GM12878 (cell line): ENCODE measurements around the gene NIP7. TPM values are rescaled to one million over a fixed set of nuclear protein-coding genes. Genes with fewer than 3 reads are reported as not detected.

ENCODE experiments used
- polyA plus RNA-seq, 11 experiments: library from polyadenylated mRNA; depleted of rRNA in 4 of 11; unstranded in 6 of 11; stranded (reverse) in 5 of 11; fragments of >200 nt; fragmentation: Nextera tagmentation in 4 of 11; fragmentation: Illumina TruSeq in 1 of 11; extraction: Ambion mirVana in 4 of 11; extraction: Trizol in 1 of 11; gene quantifications; 1 replicate in 1 of 11; 2 replicates in 10 of 11; pipeline versions ENCODE4 v1.2.1 to v1.2.3, GENCODE V29; 2011 to 2016; ENCODE audit warnings: inconsistent platforms in 2 of 11, missing spikeins in 2 of 11, low read depth in 1 of 11
- total RNA-seq, 4 experiments: library from RNA; depleted of rRNA in 3 of 4; stranded (reverse); fragments of >200 nt in 3 of 4; fragmentation: Illumina TruSeq in 1 of 4; extraction: Trizol in 1 of 4; gene quantifications; 2 replicates each; pipeline versions ENCODE4 v1.2.1 to v1.2.3, GENCODE V29; 2013 to 2021

The NIP7 gene
- total and polyA plus RNA-seq, 10 of the 15 experiments (the other 5 are each of a cell fraction or from before 2014, with no cell fraction given), result 18.8 to 62.9 (median 56.7) TPM

Other genes starting within 250 kb of the NIP7 start
Only the 7 nearest of the 11 such genes appear.
- 5.2 and 6.9 TPM in 2 replicates for gene SNTB2, start 152.6 kb upstream of the NIP7 start, total RNA-seq (2014; rRNA removed)
- gene SNTB2, start 152.6 kb upstream of the NIP7 start, total RNA-seq (2014; rRNA removed; fragmentation: Illumina TruSeq; extraction: Trizol), result 4.8 and 5.5 TPM in 2 replicates
- gene SNTB2, start 152.6 kb upstream of the NIP7 start, total RNA-seq (2021), result 12.7 and 15.7 TPM in 2 replicates
- gene SNTB2, start 152.6 kb upstream of the NIP7 start, polyA plus RNA-seq (2011; rRNA removed), result 6.6 TPM in 2 replicates
- 4.7 and 4.8 TPM in 2 replicates for gene SNTB2, start 152.6 kb upstream of the NIP7 start, polyA plus RNA-seq (2014; fragmentation: Illumina TruSeq; extraction: Trizol)
- gene SNTB2, start 152.6 kb upstream of the NIP7 start, polyA plus RNA-seq (2014; fragmentation: Nextera tagmentation; extraction: Ambion mirVana), result 1 to 10 TPM; 1.2 to 1.4 TPM
- gene SNTB2, start 152.6 kb upstream of the NIP7 start, polyA plus RNA-seq (2014; rRNA removed), result 6.5 and 7.9 TPM in 2 replicates
- gene SNTB2, start 152.6 kb upstream of the NIP7 start, polyA plus RNA-seq (2016; fragmentation: Nextera tagmentation; extraction: Ambion mirVana), result 1 to 10 TPM; 1.3 to 2.2 TPM
- 21.4 and 22.5 TPM in 2 replicates for gene VPS4A, start 28.4 kb upstream of the NIP7 start, total RNA-seq (2014; rRNA removed)
- 16.1 and 17.2 TPM in 2 replicates for gene VPS4A, start 28.4 kb upstream of the NIP7 start, total RNA-seq (2014; rRNA removed; fragmentation: Illumina TruSeq; extraction: Trizol)
- 21.4 and 22.2 TPM in 2 replicates for gene VPS4A, start 28.4 kb upstream of the NIP7 start, total RNA-seq (2021)
- gene VPS4A, start 28.4 kb upstream of the NIP7 start, polyA plus RNA-seq (2011; rRNA removed), result 5.7 and 8.7 TPM in 2 replicates
- 13.8 and 22.2 TPM in 2 replicates for gene VPS4A, start 28.4 kb upstream of the NIP7 start, polyA plus RNA-seq (2014; fragmentation: Illumina TruSeq; extraction: Trizol)
- gene VPS4A, start 28.4 kb upstream of the NIP7 start, polyA plus RNA-seq (2014; fragmentation: Nextera tagmentation; extraction: Ambion mirVana), result 1 to 10 TPM; 5.2 to 8.7 TPM
- 20.3 and 24.0 TPM in 2 replicates for gene VPS4A, start 28.4 kb upstream of the NIP7 start, polyA plus RNA-seq (2014; rRNA removed)
- gene VPS4A, start 28.4 kb upstream of the NIP7 start, polyA plus RNA-seq (2016; fragmentation: Nextera tagmentation; extraction: Ambion mirVana), result 10 to 100 TPM; 34.6 to 36.3 TPM
- gene PDF, start 9.2 kb upstream of the NIP7 start, total RNA-seq (2014; rRNA removed), result 32.5 and 42.0 TPM in 2 replicates
- gene PDF, start 9.2 kb upstream of the NIP7 start, total RNA-seq (2014; rRNA removed; fragmentation: Illumina TruSeq; extraction: Trizol), result 2.4 and 3.0 TPM in 2 replicates
- gene PDF, start 9.2 kb upstream of the NIP7 start, total RNA-seq (2021), result 25.8 and 28.7 TPM in 2 replicates
- gene PDF, start 9.2 kb upstream of the NIP7 start, polyA plus RNA-seq (2011; rRNA removed), result 1.4 and 4.6 TPM in 2 replicates
- gene PDF, start 9.2 kb upstream of the NIP7 start, polyA plus RNA-seq (2014; fragmentation: Illumina TruSeq; extraction: Trizol), result 1.9 and 2.4 TPM in 2 replicates
- under 1 TPM; 0.13 to 0.37 TPM for gene PDF, start 9.2 kb upstream of the NIP7 start, polyA plus RNA-seq (2014; fragmentation: Nextera tagmentation; extraction: Ambion mirVana)
- gene PDF, start 9.2 kb upstream of the NIP7 start, polyA plus RNA-seq (2014; rRNA removed), result 30.1 and 37.6 TPM in 2 replicates
- gene PDF, start 9.2 kb upstream of the NIP7 start, polyA plus RNA-seq (2016; fragmentation: Nextera tagmentation; extraction: Ambion mirVana), result 10 to 100 TPM; 38.5 to 44.1 TPM
- 38.0 and 39.6 TPM in 2 replicates for gene COG8, start 208 bp upstream of the NIP7 start, total RNA-seq (2014; rRNA removed)
- gene COG8, start 208 bp upstream of the NIP7 start, total RNA-seq (2014; rRNA removed; fragmentation: Illumina TruSeq; extraction: Trizol), result 18.1 and 19.1 TPM in 2 replicates
- gene COG8, start 208 bp upstream of the NIP7 start, total RNA-seq (2021), result 29.9 and 38.6 TPM in 2 replicates
- 12.4 and 20.3 TPM in 2 replicates for gene COG8, start 208 bp upstream of the NIP7 start, polyA plus RNA-seq (2011; rRNA removed)
- 13.1 and 17.5 TPM in 2 replicates for gene COG8, start 208 bp upstream of the NIP7 start, polyA plus RNA-seq (2014; fragmentation: Illumina TruSeq; extraction: Trizol)
- 1 to 10 TPM; 2.8 to 3.1 TPM for gene COG8, start 208 bp upstream of the NIP7 start, polyA plus RNA-seq (2014; fragmentation: Nextera tagmentation; extraction: Ambion mirVana)
- 25.1 and 27.2 TPM in 2 replicates for gene COG8, start 208 bp upstream of the NIP7 start, polyA plus RNA-seq (2014; rRNA removed)
- 10 to 100 TPM; 29.2 to 31.0 TPM for gene COG8, start 208 bp upstream of the NIP7 start, polyA plus RNA-seq (2016; fragmentation: Nextera tagmentation; extraction: Ambion mirVana)
- 0.27 and 0.40 TPM in 2 replicates for gene TMED6, start 12.0 kb downstream of the NIP7 start, total RNA-seq (2014; rRNA removed)
- gene TMED6, start 12.0 kb downstream of the NIP7 start, total RNA-seq (2014; rRNA removed; fragmentation: Illumina TruSeq; extraction: Trizol), result 0.37 and 1.1 TPM in 2 replicates
- 0.48 and 1.7 TPM in 2 replicates for gene TMED6, start 12.0 kb downstream of the NIP7 start, total RNA-seq (2021)
- 0.30 and 0.36 TPM in 2 replicates for gene TMED6, start 12.0 kb downstream of the NIP7 start, polyA plus RNA-seq (2011; rRNA removed)
- 0.78 and 1.4 TPM in 2 replicates for gene TMED6, start 12.0 kb downstream of the NIP7 start, polyA plus RNA-seq (2014; fragmentation: Illumina TruSeq; extraction: Trizol)
- gene TMED6, start 12.0 kb downstream of the NIP7 start, polyA plus RNA-seq (2014; fragmentation: Nextera tagmentation; extraction: Ambion mirVana), result under 1 TPM; 0.40 to 0.80 TPM
- gene TMED6, start 12.0 kb downstream of the NIP7 start, polyA plus RNA-seq (2014; rRNA removed), result 0.27 and 0.52 TPM in 2 replicates
- under 1 TPM; 0.78 to 0.83 TPM for gene TMED6, start 12.0 kb downstream of the NIP7 start, polyA plus RNA-seq (2016; fragmentation: Nextera tagmentation; extraction: Ambion mirVana)
- 11.1 and 12.6 TPM in 2 replicates for gene TERF2, start 46.2 kb downstream of the NIP7 start, total RNA-seq (2014; rRNA removed)
- gene TERF2, start 46.2 kb downstream of the NIP7 start, total RNA-seq (2014; rRNA removed; fragmentation: Illumina TruSeq; extraction: Trizol), result 16.3 and 16.8 TPM in 2 replicates
- 35.7 and 40.9 TPM in 2 replicates for gene TERF2, start 46.2 kb downstream of the NIP7 start, total RNA-seq (2021)
- 20.2 and 22.8 TPM in 2 replicates for gene TERF2, start 46.2 kb downstream of the NIP7 start, polyA plus RNA-seq (2011; rRNA removed)
- 45.1 and 47.5 TPM in 2 replicates for gene TERF2, start 46.2 kb downstream of the NIP7 start, polyA plus RNA-seq (2014; fragmentation: Illumina TruSeq; extraction: Trizol)
- 10 to 100 TPM; 15.7 to 18.2 TPM for gene TERF2, start 46.2 kb downstream of the NIP7 start, polyA plus RNA-seq (2014; fragmentation: Nextera tagmentation; extraction: Ambion mirVana)
- 19.8 and 22.4 TPM in 2 replicates for gene TERF2, start 46.2 kb downstream of the NIP7 start, polyA plus RNA-seq (2014; rRNA removed)
- 10 to 100 TPM in 1 of 2 experiments, 1 to 10 TPM in 1; 4.8 to 17.1 TPM for gene TERF2, start 46.2 kb downstream of the NIP7 start, polyA plus RNA-seq (2016; fragmentation: Nextera tagmentation; extraction: Ambion mirVana)
- gene CYB5B, start 84.8 kb downstream of the NIP7 start, total RNA-seq (2014; rRNA removed), result 161 and 206 TPM in 2 replicates
- gene CYB5B, start 84.8 kb downstream of the NIP7 start, total RNA-seq (2014; rRNA removed; fragmentation: Illumina TruSeq; extraction: Trizol), result 175 and 180 TPM in 2 replicates
- 168 TPM in 2 replicates for gene CYB5B, start 84.8 kb downstream of the NIP7 start, total RNA-seq (2021)
- 293 and 322 TPM in 2 replicates for gene CYB5B, start 84.8 kb downstream of the NIP7 start, polyA plus RNA-seq (2011; rRNA removed)
- 305 and 355 TPM in 2 replicates for gene CYB5B, start 84.8 kb downstream of the NIP7 start, polyA plus RNA-seq (2014; fragmentation: Illumina TruSeq; extraction: Trizol)
- gene CYB5B, start 84.8 kb downstream of the NIP7 start, polyA plus RNA-seq (2014; fragmentation: Nextera tagmentation; extraction: Ambion mirVana), result 100 to 1,000 TPM; 170 to 182 TPM
- 141 and 145 TPM in 2 replicates for gene CYB5B, start 84.8 kb downstream of the NIP7 start, polyA plus RNA-seq (2014; rRNA removed)
- gene CYB5B, start 84.8 kb downstream of the NIP7 start, polyA plus RNA-seq (2016; fragmentation: Nextera tagmentation; extraction: Ambion mirVana), result 100 to 1,000 TPM; 239 to 244 TPM